Measurements from ENCODE around the gene ADAMTSL3.

- no peak for TF ChIP-seq JUN (IDR thresholded peaks at IDR 0.05; ENCODE audit: low read depth, low read length)
- no peak for TF ChIP-seq CBX5 (IDR thresholded peaks at IDR 0.05; ENCODE audit: low read depth, low read length)
- no peak for TF ChIP-seq ATF3 (IDR thresholded peaks at IDR 0.05; ENCODE audit: insufficient read depth, low read depth, low read length)
- TF ChIP-seq EZH2 (IDR thresholded peaks at IDR 0.05; ENCODE audit: low read depth, low read length, severe bottlenecking): no peak
- no peak for TF ChIP-seq CTCF (IDR thresholded peaks at IDR 0.05; ENCODE audit: control extremely low read depth in 1 of 3, insufficient read depth in 1 of 3, low read depth in 1 of 3, low read length in 3 of 3)
- no peak for TF ChIP-seq SP1 (IDR thresholded peaks at IDR 0.05; ENCODE audit: low read depth, low read length)
- no peak for TF ChIP-seq CEBPB (IDR thresholded peaks at IDR 0.05; ENCODE audit: low read depth, low read length)
- no peak for TF ChIP-seq POLR2A (IDR thresholded peaks at IDR 0.05; ENCODE audit: control extremely low read depth in 1 of 2, low read depth in 2 of 2, low read length in 2 of 2)
- TF ChIP-seq, protein P1, sequence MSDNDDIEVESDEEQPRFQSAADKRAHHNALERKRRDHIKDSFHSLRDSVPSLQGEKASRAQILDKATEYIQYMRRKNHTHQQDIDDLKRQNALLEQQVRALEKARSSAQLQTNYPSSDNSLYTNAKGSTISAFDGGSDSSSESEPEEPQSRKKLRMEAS (IDR thresholded peaks at IDR 0.05): no peak
- TF ChIP-seq USF2 (IDR thresholded peaks at IDR 0.05; ENCODE audit: low read length): no peak
These were observed 261.0 kb downstream of the ADAMTSL3 start for GRCh38 chr15:83914906-83915305.
